Measurements from ENCODE around the gene TMEM256. TPM values are rescaled to one million over a fixed set of nuclear protein-coding genes. Genes with fewer than 3 reads are reported as not detected.

Gene TMEM256
- total RNA-seq, 2 donors from 2014 or later, result 64.8 to 88.2 TPM

DNA sequence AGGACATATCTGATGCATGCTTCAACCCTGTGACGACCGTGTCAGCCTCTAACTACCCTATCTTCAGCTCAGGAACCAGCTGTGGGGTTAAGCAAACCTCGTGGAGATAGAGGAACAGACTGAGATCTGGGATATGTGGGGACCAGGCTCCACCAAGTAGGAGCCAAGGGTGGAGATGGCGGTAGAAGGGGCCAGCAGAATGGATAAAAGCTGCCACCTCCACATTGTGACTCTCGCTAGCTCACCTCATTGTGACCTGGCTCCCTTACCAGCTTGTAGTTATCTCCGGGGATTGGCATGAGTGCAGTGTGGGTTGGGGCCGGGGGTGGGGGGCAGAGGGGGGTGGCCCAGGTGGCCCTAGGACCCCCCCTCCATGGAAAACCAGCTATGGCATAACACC lies 21.4 kb upstream of the TMEM256 start, which contains the start of gene SPEM2:
Gene SPEM2 (plus strand): TSS at position 301 of the 400 bp plus-strand sequence. CDS start 73 bp downstream, at position 374.
- no peaks in the 10 kb centered on the region for H3K9me3 Mint-ChIP-seq

DNA sequence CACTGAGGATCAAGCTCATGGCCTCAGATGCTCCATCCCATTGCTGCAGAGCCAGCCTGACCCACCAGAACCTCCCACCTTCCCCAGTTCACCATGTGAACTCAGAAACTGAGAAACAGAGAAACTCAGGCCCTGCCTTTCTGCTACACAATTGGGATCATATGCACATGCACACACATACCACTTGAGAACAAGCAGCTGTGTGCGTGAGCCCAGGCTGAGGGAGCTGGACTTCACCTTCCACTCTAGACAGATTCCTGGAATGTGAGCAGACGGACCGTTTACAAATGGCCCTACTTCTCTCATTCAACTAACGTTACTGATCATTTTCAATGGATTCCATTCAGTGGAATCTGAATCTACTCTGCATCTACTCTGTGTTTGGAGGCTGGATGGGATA lies 19.8 kb upstream of the TMEM256 start:
- Mint-ChIP-seq H3K4me3 (no peak overlapping the region), H3K27ac (no peak overlapping the region), H3K27me3 (ENCODE audit: low read depth) (no peaks in the 10 kb centered on the region), H3K4me1 (ENCODE audit: low read depth) (no peaks in the 10 kb centered on the region), H3K36me3 (ENCODE audit: insufficient read depth in 2 of 2) (no peaks in the 10 kb centered on the region), H3K9me3 (no peaks in the 10 kb centered on the region)
- ATAC-seq (replicated peaks in 1 of 2) (no peak), DNase-seq (no peak)

More for the DNA sequence above, 21.4 kb upstream of the TMEM256 start, which contains the start of gene SPEM2:
- no peak within 1 kb of the TSS for H3K4me3 Mint-ChIP-seq
- H3K27me3 Mint-ChIP-seq (ENCODE audit: low read depth), result no peaks in the 10 kb centered on the region
- DNase-seq (no peak), ATAC-seq (replicated peaks in 1 of 2) (no peak)
- no peaks in the 10 kb centered on the region for H3K4me1 Mint-ChIP-seq (ENCODE audit: low read depth)
- no peak within 1 kb of the TSS for H3K27ac Mint-ChIP-seq
- H3K36me3 Mint-ChIP-seq (ENCODE audit: insufficient read depth in 2 of 2), result no peaks in the 10 kb centered on the region

DNA sequence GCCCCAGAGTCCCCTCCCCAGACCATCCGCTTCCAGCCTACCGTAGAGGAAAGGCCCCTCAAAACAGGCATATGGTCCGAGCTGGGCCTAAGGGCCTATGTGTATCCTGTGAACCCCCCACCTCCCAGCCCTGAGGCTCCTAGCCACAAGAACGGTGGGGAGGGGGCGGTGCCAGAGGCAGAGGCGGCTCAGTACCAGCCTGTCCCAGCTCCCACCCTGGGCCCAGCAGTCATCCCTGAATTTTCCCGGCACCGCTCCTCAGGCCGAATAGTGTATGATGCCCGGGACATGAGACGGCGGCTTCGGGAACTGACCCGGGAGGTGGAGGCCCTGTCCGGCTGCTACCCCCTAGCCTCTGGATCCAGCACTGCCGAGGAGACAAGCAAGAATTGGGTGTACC lies 17.3 kb upstream of the TMEM256 start:
- DNase-seq (no peak), ATAC-seq (replicated peaks in 1 of 2) (no peak)
- Mint-ChIP-seq H3K27me3 (ENCODE audit: low read depth) (no peaks in the 10 kb centered on the region), H3K36me3 (ENCODE audit: insufficient read depth in 2 of 2) (no peaks in the 10 kb centered on the region), H3K4me1 (ENCODE audit: low read depth) (no peaks in the 10 kb centered on the region), H3K9me3 (no peaks in the 10 kb centered on the region), H3K27ac (no peak overlapping the region), H3K4me3 (no peak overlapping the region)

DNA sequence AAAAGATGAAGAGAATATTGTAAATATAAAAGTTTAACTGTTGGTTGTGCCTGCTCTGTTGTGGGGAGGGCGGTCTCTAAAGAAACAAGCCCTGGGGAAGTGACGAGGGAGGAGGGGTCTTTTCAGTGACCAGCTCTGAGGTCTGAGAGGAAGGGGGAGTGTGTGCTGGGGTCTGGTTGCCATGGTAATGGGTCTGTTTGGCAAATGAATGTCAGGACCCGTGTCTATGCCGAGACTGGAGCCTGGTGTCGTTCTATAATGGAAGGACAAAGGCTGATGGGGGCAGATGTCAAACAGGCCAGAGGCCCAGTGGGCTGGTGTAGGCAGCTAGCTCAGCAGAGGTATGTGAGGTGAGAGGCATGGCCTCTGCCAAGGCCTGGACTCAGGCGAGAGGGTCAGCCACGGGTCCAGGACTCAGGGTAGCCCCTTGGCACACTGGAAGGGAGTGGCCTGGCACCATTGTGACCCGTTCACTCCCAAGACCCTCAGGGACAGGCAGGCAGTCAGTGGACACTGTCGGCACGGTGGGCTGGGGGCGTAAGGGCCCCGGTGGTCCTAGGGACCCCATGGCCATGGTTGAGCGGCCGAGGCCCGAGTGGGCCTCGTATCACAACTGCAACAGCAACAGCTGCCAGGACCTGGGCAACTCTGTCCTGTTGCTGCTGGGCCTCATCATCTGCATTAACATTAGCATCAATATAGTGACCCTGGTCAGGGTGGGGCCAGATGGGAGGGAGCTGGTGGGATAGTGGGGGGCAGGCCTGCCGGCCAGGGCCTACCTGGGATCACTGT lies 16.1 kb upstream of the TMEM256 start, which contains the start of gene SPEM1:
Gene SPEM1 (plus strand): TSS at position 506 of the 792 bp plus-strand sequence. CDS start 61 bp downstream, at position 567.
- DNase-seq (no peak), ATAC-seq (replicated peaks in 1 of 2) (no peak)
- H3K9me3 Mint-ChIP-seq, result no peaks in the 10 kb centered on the region
- H3K36me3 Mint-ChIP-seq (ENCODE audit: insufficient read depth in 2 of 2), result no peaks in the 10 kb centered on the region
- H3K27me3 Mint-ChIP-seq (ENCODE audit: low read depth), result no peaks in the 10 kb centered on the region
- H3K4me1 Mint-ChIP-seq (ENCODE audit: low read depth), result no peaks in the 10 kb centered on the region
- H3K4me3 Mint-ChIP-seq, result no peak within 1 kb of the TSS
- H3K27ac Mint-ChIP-seq, result no peak within 1 kb of the TSS

DNA sequence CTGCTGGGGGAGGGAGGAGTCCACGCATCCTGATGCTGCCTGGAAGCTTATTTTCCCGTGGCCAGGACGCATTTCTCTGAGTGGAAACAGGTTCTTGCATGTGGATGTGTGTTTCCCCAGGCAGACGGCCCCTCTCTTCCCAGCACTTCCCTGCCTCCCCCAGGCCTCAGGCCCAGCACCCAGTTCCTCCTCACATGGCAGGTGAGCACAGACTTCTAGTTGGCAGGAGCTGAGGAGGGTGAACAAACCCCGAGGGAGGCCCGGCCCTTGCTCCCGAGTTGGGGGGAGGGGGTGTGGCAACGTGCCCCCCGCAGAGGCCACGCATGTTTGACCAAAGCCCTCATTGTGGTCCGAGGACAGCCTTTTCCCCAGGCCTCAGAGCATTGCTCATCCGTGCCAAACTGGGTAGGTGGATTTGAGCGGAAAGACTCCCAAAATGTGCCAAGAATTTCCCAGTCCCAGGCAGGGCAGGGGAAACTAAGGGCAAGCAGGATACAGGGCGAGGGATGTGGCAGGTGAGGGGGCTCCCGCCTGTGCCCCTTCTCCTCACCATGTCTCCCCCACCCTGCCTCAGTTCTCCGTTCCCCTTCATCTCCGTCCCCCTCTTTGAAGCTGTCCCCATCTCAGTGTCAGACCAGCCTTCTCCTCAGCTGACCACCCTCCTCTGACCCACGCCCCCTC lies 14.7 kb upstream of the TMEM256 start:
- no peak for DNase-seq
- no peaks in the 10 kb centered on the region for H3K27me3 Mint-ChIP-seq (ENCODE audit: low read depth)
- no peaks in the 10 kb centered on the region for H3K36me3 Mint-ChIP-seq (ENCODE audit: insufficient read depth in 2 of 2)
- no peak overlapping the region for H3K27ac Mint-ChIP-seq
- no peak overlapping the region for H3K4me3 Mint-ChIP-seq
- no peak for ATAC-seq (replicated peaks in 1 of 2)
- no peaks in the 10 kb centered on the region for H3K9me3 Mint-ChIP-seq
- no peaks in the 10 kb centered on the region for H3K4me1 Mint-ChIP-seq (ENCODE audit: low read depth)

DNA sequence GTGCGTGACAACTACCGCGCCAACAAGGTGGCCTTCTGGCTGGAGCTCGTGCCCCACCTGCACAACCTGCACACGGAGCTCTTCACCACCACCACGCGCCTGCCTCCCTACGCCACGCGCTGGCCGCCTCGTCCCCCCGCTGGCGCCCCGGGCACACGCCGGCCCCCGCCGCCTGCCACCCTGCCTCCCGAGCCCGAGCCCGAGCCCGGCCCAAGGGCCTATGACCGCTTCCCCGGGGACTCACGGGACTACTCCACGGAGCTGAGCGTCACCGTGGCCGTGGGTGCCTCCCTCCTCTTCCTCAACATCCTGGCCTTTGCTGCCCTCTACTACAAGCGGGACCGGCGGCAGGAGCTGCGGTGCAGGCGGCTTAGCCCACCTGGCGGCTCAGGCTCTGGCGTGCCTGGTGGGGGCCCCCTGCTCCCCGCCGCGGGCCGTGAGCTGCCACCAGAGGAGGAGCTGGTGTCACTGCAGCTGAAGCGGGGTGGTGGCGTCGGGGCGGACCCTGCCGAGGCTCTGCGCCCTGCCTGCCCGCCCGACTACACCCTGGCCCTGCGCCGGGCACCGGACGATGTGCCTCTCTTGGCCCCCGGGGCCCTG lies 13.3 kb upstream of the TMEM256 start:
- no peaks in the 10 kb centered on the region for H3K9me3 Mint-ChIP-seq
- no peaks in the 10 kb centered on the region for H3K36me3 Mint-ChIP-seq (ENCODE audit: insufficient read depth in 2 of 2)
- H3K27ac Mint-ChIP-seq, result no peak overlapping the region
- ATAC-seq (replicated peaks in 1 of 2), result no peak
- no peak for DNase-seq
- H3K4me1 Mint-ChIP-seq (ENCODE audit: low read depth), result no peaks in the 10 kb centered on the region
- H3K4me3 Mint-ChIP-seq, result no peak overlapping the region
- H3K27me3 Mint-ChIP-seq (ENCODE audit: low read depth), result no peaks in the 10 kb centered on the region

DNA sequence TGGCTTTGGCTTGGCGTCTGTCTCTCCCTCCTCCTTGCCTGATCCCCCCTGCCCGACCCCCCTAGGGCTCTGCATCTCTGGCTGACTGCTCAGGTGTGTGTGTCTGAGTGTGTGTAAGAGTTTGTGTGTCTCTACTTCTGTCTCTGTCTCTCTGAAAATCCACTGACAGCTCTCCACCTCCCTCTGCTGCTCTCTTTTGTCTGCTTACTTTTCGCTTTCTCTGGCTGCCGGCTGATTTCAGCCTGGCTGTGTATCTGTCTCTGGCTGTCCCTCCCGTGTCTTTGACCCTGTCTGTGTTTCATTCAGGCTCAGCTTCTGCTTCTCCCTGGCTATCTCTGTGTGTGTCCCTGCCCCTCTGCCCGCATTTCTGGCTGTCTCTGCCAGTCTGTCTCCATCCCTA lies 12.4 kb upstream of the TMEM256 start:
- no peak overlapping the region for H3K27ac Mint-ChIP-seq
- DNase-seq (no peak), ATAC-seq (replicated peaks in 1 of 2) (no peak)
- H3K27me3 Mint-ChIP-seq (ENCODE audit: low read depth), result no peaks in the 10 kb centered on the region
- no peak overlapping the region for H3K4me3 Mint-ChIP-seq
- no peaks in the 10 kb centered on the region for H3K36me3 Mint-ChIP-seq (ENCODE audit: insufficient read depth in 2 of 2)
- no peaks in the 10 kb centered on the region for H3K9me3 Mint-ChIP-seq
- no peaks in the 10 kb centered on the region for H3K4me1 Mint-ChIP-seq (ENCODE audit: low read depth)

DNA sequence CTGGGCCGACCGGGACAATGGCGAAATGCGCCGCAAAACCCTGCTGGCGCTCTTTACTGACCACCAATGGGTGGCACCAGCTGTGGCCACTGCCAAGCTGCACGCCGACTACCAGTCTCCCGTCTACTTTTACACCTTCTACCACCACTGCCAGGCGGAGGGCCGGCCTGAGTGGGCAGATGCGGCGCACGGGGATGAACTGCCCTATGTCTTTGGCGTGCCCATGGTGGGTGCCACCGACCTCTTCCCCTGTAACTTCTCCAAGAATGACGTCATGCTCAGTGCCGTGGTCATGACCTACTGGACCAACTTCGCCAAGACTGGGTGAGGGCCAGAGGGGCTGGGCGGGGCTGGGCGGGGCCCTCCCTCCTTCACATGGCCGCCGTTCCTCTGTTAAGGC lies 11.9 kb upstream of the TMEM256 start:
- Mint-ChIP-seq H3K4me1 (ENCODE audit: low read depth) (no peaks in the 10 kb centered on the region), H3K36me3 (ENCODE audit: insufficient read depth in 2 of 2) (no peaks in the 10 kb centered on the region), H3K9me3 (no peaks in the 10 kb centered on the region), H3K27me3 (ENCODE audit: low read depth) (no peaks in the 10 kb centered on the region), H3K27ac (no peak overlapping the region), H3K4me3 (no peak overlapping the region)
- no peak for DNase-seq
- ATAC-seq (replicated peaks in 1 of 2), result no peak

DNA sequence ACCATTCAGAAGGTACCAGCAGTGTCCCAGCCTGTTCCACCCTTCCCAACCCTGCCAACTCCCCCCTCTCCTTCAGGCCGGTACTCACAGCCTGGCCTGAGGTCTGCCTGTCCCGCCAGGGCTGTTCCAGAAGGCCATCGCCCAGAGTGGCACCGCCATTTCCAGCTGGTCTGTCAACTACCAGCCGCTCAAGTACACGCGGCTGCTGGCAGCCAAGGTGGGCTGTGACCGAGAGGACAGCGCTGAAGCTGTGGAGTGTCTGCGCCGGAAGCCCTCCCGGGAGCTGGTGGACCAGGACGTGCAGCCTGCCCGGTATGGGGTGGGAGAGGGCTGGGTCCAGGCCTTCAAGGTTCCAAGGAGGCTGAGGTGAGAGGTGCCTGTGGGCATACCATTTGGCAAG lies 10.9 kb upstream of the TMEM256 start:
- DNase-seq (no peak), ATAC-seq (replicated peaks in 1 of 2) (no peak)
- Mint-ChIP-seq H3K27me3 (ENCODE audit: low read depth) (no peaks in the 10 kb centered on the region), H3K4me1 (ENCODE audit: low read depth) (no peaks in the 10 kb centered on the region), H3K36me3 (ENCODE audit: insufficient read depth in 2 of 2) (no peaks in the 10 kb centered on the region), H3K9me3 (no peaks in the 10 kb centered on the region), H3K27ac (no peak overlapping the region), H3K4me3 (no peak overlapping the region)

DNA sequence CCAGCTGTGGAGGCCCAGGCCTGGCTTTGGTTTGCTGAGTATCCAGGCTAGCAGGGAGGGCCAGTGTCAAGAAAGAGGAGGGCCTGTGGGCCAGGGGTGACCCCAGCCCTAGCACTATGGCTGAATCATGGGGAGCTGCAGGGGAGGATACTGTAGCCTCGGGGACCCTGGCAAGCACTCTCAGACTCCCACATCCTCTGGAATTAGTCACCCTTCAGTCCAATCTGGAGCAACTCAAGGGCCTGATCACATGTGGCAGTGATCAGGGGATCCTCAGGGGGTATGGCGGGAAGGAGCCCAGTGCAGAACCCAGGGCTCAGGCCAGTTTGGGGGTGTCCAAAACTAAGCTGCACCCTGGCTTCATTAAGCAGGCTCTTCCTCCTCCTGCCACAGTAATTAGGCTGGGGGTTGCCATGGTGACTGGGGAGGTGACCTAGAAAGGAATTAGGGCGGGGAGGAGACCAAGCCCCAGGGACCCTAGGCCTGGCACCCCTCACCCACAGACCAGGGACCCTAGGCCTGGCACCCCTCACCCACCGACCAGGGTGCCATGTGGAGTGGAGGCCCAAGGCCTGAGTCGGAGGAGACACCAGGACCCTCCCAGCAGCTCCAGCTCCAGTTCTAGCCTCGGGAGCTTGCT lies 9.6 kb upstream of the TMEM256 start:
- Mint-ChIP-seq H3K27me3 (ENCODE audit: low read depth) (no peaks in the 10 kb centered on the region), H3K9me3 (no peaks in the 10 kb centered on the region), H3K4me1 (ENCODE audit: low read depth) (no peaks in the 10 kb centered on the region), H3K4me3 (no peak overlapping the region), H3K36me3 (ENCODE audit: insufficient read depth in 2 of 2) (no peaks in the 10 kb centered on the region), H3K27ac (no peak overlapping the region)
- ATAC-seq (replicated peaks in 1 of 2) (no peak), DNase-seq (no peak)

DNA sequence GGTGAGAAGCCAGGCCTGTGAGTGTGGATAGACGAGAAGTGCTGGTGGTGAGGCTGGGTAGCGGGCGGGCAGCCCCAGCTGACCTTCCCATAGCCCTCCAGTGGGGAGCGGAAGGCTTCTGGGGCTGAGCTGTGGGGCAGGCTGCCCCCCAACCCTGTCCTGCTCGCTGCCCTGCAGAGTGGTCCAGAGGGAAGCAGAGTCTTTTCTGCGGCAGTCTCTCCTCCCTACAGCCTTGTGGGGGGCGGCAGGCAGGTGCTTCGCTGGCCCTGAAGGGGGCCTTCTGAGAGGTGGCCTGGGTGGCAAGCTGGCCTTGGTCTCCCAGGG lies 7.5 kb upstream of the TMEM256 start:
- DNase-seq (no peak), ATAC-seq (replicated peaks in 1 of 2) (no peak)
- Mint-ChIP-seq H3K36me3 (ENCODE audit: insufficient read depth in 2 of 2) (no peaks in the 10 kb centered on the region), H3K4me1 (ENCODE audit: low read depth) (no peaks in the 10 kb centered on the region), H3K4me3 (no peak overlapping the region), H3K27ac (no peak overlapping the region), H3K9me3 (no peaks in the 10 kb centered on the region), H3K27me3 (ENCODE audit: low read depth) (no peaks in the 10 kb centered on the region)

DNA sequence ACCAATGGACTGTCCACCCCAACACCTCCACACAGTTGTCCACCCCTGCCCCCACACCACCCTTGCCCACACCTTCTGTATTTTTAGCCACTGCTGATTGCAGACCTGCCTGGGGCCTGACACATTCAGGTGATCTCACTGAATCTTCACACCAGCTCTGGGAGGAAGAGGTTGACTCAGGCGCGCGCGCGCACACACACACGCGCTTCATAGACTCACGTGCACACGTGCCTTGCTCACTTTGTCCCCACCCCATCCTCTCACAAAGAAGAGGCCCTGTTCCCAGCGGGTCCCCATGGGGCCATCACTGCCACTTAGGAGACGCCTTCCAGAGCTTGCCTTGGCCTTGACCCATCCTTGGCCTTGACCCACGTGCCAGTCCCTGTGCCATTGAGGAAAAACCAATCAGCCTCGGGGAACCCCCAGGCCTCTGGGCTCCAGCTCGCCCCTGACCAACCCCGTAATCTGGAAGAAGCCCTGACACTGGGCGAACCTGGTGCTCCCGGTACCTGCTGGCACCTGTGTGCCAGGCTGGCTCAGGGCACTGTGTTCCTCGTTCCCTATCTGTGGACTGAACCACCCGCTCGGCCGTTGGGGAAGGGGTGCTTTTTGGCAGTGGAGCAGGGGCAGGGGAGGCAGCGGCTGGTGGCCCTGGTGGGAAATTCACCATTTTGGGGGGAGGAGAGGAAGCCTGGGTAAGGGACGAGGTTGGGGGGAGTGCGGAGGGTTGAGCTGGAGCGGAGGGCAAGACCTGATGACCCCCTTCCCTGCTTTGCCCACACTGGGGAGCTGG lies 6.9 kb upstream of the TMEM256 start:
- H3K27ac Mint-ChIP-seq, result no peak overlapping the region
- peaks cover 4% of the 10 kb centered on the region for H3K27me3 Mint-ChIP-seq (ENCODE audit: low read depth)
- no peaks in the 10 kb centered on the region for H3K36me3 Mint-ChIP-seq (ENCODE audit: insufficient read depth in 2 of 2)
- no peaks in the 10 kb centered on the region for H3K9me3 Mint-ChIP-seq
- no peak for DNase-seq
- no peak for ATAC-seq (replicated peaks in 1 of 2)
- peaks cover 4% of the 10 kb centered on the region for H3K4me1 Mint-ChIP-seq (ENCODE audit: low read depth)
- H3K4me3 Mint-ChIP-seq, result no peak overlapping the region
